Thyroid gland (tissue), 4 donors: ENCODE results near the gene ONECUT3.

Experiments
- CTCF ChIP-seq, 6 experiments: fragments of 200-600 bp in 3 of 6; fragments of 450-650 bp in 3 of 6; sonication (generic) in 3 of 6; IDR thresholded peaks; one replicate each; pipeline ENCODE4 v1.5.1; 2016 to 2019; ENCODE audit warnings: antibody characterized with exemption in 6 of 6, mild to moderate bottlenecking in 2 of 6, inconsistent platforms in 1 of 6, moderate library complexity in 1 of 6
- POLR2A ChIP-seq, 2 donors: fragments of 450-650 bp; IDR thresholded peaks; one replicate each; pipeline ENCODE4 v1.6.1; 2017; ENCODE audit warnings: antibody characterized with exemption in 2 of 2, mild to moderate bottlenecking in 2 of 2, moderate library complexity in 1 of 2

DNA sequence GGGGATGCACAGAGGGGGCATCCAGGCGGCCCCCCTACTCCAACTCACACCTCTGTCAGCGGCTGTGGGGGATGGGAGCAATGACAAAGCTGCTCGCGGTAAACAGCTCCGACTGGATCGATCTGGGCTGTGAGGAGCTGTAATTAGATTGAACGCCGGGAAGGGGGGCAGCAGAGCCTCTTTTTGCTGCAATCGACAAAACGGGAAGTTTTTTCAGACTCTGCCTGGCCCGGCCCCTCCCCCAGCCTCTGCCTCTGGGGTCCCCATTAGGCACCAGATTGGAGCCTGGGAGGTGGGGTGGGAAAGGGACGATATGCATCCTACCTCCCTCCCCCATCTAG, 16.3 kb downstream of the ONECUT3 start:
- TF ChIP-seq CTCF (IDR thresholded peaks at IDR 0.05) (no peak), POLR2A (IDR thresholded peaks at IDR 0.05) (no peak)
